ENCODE results near the gene SORCS1. TPM values are rescaled to one million over a fixed set of nuclear protein-coding genes. Genes with fewer than 3 reads are reported as not detected.

Gene SORCS1
- total and polyA plus RNA-seq, 2 experiments from 2014 or later: not detected

- no peaks in the 10 kb centered on the region for H3K4me1 ChIP-seq (ENCODE audit: insufficient read depth)
- no peak overlapping the region for H3K4me2 ChIP-seq (ENCODE audit: unreplicated experiment)
- H3K79me2 ChIP-seq (ENCODE audit: insufficient read depth): no peaks in the 10 kb centered on the region
- in situ Hi-C loops (cut with MboI): no loop called here
- 38 to 44% methylated on average over 4 of the region's 4 CpGs for whole genome bisulfite sequencing, 2 experiments (ENCODE audit: low coverage in 1 of 2, low lambda C conversion rate in 2 of 2, missing lambda C conversion rate in 2 of 2)
- H3K9me2 ChIP-seq (ENCODE audit: insufficient read depth): no peaks in the 10 kb centered on the region
- no peaks in the 10 kb centered on the region for H3K36me3 ChIP-seq (ENCODE audit: low read depth)
- DNase-seq: no peak
- no peak overlapping the region for H3K27ac ChIP-seq
- H3K27me3 ChIP-seq (replicated peaks; ENCODE audit: insufficient read depth): no peaks in the 10 kb centered on the region
- H2AFZ ChIP-seq: no peak overlapping the region
- H3F3A ChIP-seq (ENCODE audit: insufficient read depth): no peaks in the 10 kb centered on the region
- no peaks in the 10 kb centered on the region for H4K20me1 ChIP-seq (ENCODE audit: insufficient read depth)
- TF ChIP-seq EZH2phosphoT487 (IDR thresholded peaks at IDR 0.05; ENCODE audit: insufficient read depth, low read depth): no peak
- no peak for TF ChIP-seq EZH2 (IDR thresholded peaks at IDR 0.05; ENCODE audit: insufficient read depth, poor library complexity, severe bottlenecking)
- no peak overlapping the region for H3K4me3 ChIP-seq
- no peak overlapping the region for H3K9ac ChIP-seq
- no peaks in the 10 kb centered on the region for H3K9me3 ChIP-seq (ENCODE audit: low read depth)
Measured at GRCh38 chr10:106913348-106913747, 251.2 kb downstream of the SORCS1 start.

DNA sequence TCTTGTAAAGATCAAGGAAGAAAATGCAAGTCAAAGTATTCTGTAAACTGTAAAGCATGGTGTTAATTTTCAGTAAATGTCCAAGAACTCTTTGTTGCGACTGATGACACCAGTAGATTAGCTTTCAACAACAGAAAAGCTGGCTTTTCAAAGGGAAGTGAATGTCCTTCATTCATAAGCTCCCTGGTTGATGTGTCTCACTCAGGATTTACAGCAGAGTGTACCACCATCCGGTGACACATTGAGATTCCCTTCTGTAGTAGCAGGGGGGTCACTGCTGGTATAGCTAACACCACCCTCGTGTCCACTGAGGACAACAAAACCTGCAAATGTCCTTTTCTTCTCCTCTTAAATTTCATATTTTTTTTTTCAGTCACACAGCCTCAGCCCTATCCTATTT lies 253.4 kb downstream of the SORCS1 start:
- Histone ChIP-seq H3K27ac (no peak overlapping the region), H3K9ac (no peak overlapping the region), H3K4me3 (no peak overlapping the region), H3K27me3 (replicated peaks; ENCODE audit: insufficient read depth) (no peaks in the 10 kb centered on the region), H3K79me2 (ENCODE audit: insufficient read depth) (no peaks in the 10 kb centered on the region), H3K9me3 (ENCODE audit: low read depth) (no peaks in the 10 kb centered on the region), H2AFZ (no peak overlapping the region), H3K9me2 (ENCODE audit: insufficient read depth) (no peaks in the 10 kb centered on the region), H3K4me2 (ENCODE audit: unreplicated experiment) (no peak overlapping the region), H3K36me3 (ENCODE audit: low read depth) (no peaks in the 10 kb centered on the region), H4K20me1 (ENCODE audit: insufficient read depth) (no peaks in the 10 kb centered on the region), H3F3A (ENCODE audit: insufficient read depth) (no peaks in the 10 kb centered on the region), H3K4me1 (ENCODE audit: insufficient read depth) (no peaks in the 10 kb centered on the region)
- DNase-seq: no peak
- TF ChIP-seq EZH2phosphoT487 (IDR thresholded peaks at IDR 0.05; ENCODE audit: insufficient read depth, low read depth) (no peak), EZH2 (IDR thresholded peaks at IDR 0.05; ENCODE audit: insufficient read depth, poor library complexity, severe bottlenecking) (no peak)
- in situ Hi-C loops (cut with MboI): no loop called here
- 31 to 42% methylated on average over 3 of the region's 3 CpGs for WGBS, 2 experiments (ENCODE audit: low coverage in 1 of 2, low lambda C conversion rate in 2 of 2, missing lambda C conversion rate in 2 of 2)

- Histone ChIP-seq H3K27ac (no peak overlapping the region), H3K4me1 (ENCODE audit: insufficient read depth) (no peaks in the 10 kb centered on the region), H3F3A (ENCODE audit: insufficient read depth) (no peaks in the 10 kb centered on the region), H2AFZ (no peak overlapping the region), H4K20me1 (ENCODE audit: insufficient read depth) (no peaks in the 10 kb centered on the region), H3K79me2 (ENCODE audit: insufficient read depth) (no peaks in the 10 kb centered on the region), H3K4me2 (ENCODE audit: unreplicated experiment) (no peak overlapping the region), H3K4me3 (no peak overlapping the region), H3K27me3 (replicated peaks; ENCODE audit: insufficient read depth) (no peaks in the 10 kb centered on the region), H3K9me2 (ENCODE audit: insufficient read depth) (no peaks in the 10 kb centered on the region), H3K9ac (no peak overlapping the region), H3K36me3 (ENCODE audit: low read depth) (no peaks in the 10 kb centered on the region), H3K9me3 (ENCODE audit: low read depth) (no peaks in the 10 kb centered on the region)
- WGBS, 2 experiments (ENCODE audit: low coverage in 1 of 2, low lambda C conversion rate in 2 of 2, missing lambda C conversion rate in 2 of 2): 20 to 29% methylated on average over 4 of the region's 4 CpGs
- DNase-seq: no peak
- TF ChIP-seq EZH2 (IDR thresholded peaks at IDR 0.05; ENCODE audit: insufficient read depth, poor library complexity, severe bottlenecking) (no peak), EZH2phosphoT487 (IDR thresholded peaks at IDR 0.05; ENCODE audit: insufficient read depth, low read depth) (no peak)
- in situ Hi-C loops (cut with MboI): no loop called here
Measured at GRCh38 chr10:106910666-106911065, 253.8 kb downstream of the SORCS1 start.

DNA sequence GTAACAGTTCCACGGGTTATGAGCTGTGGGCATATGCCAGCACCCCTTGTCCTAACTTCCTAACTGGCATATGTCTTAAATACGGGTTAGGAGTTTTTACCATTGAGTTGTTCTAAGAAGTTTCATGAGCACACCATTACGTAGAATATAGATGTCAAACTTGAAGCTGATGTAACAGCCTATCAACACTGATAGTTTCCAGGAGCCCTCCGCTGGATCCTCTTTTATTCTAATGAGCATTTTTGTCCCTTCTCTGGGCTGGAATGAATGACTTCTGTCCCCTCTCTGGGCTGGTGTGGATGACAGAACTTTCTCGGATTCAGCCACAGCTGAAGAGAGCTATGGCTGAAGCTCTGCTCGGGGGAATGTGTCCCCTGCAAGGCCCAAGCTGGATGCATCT lies 256.3 kb downstream of the SORCS1 start:
- no peak for DNase-seq
- H3K4me2 ChIP-seq (ENCODE audit: unreplicated experiment): no peak overlapping the region
- H3K4me3 ChIP-seq: no peak overlapping the region
- no peak overlapping the region for H3K27ac ChIP-seq
- H3K9me3 ChIP-seq (ENCODE audit: low read depth): no peaks in the 10 kb centered on the region
- in situ Hi-C loops (cut with MboI): no loop called here
- H3K36me3 ChIP-seq (ENCODE audit: low read depth): no peaks in the 10 kb centered on the region
- no peaks in the 10 kb centered on the region for H3K79me2 ChIP-seq (ENCODE audit: insufficient read depth)
- no peaks in the 10 kb centered on the region for H4K20me1 ChIP-seq (ENCODE audit: insufficient read depth)
- no peaks in the 10 kb centered on the region for H3K9me2 ChIP-seq (ENCODE audit: insufficient read depth)
- no peaks in the 10 kb centered on the region for H3F3A ChIP-seq (ENCODE audit: insufficient read depth)
- H2AFZ ChIP-seq: no peak overlapping the region
- TF ChIP-seq EZH2phosphoT487 (IDR thresholded peaks at IDR 0.05; ENCODE audit: insufficient read depth, low read depth) (no peak), EZH2 (IDR thresholded peaks at IDR 0.05; ENCODE audit: insufficient read depth, poor library complexity, severe bottlenecking) (no peak)
- H3K27me3 ChIP-seq (replicated peaks; ENCODE audit: insufficient read depth): no peaks in the 10 kb centered on the region
- no peaks in the 10 kb centered on the region for H3K4me1 ChIP-seq (ENCODE audit: insufficient read depth)
- H3K9ac ChIP-seq: no peak overlapping the region
- 44 to 52% methylated on average over 6 of the region's 6 CpGs for WGBS, 2 experiments (ENCODE audit: low coverage in 1 of 2, low lambda C conversion rate in 2 of 2, missing lambda C conversion rate in 2 of 2)

- no peaks in the 10 kb centered on the region for H3K9me2 ChIP-seq (ENCODE audit: insufficient read depth)
- no peaks in the 10 kb centered on the region for H3K27me3 ChIP-seq (replicated peaks; ENCODE audit: insufficient read depth)
- no peaks in the 10 kb centered on the region for H3K9me3 ChIP-seq (ENCODE audit: low read depth)
- WGBS, 2 experiments (ENCODE audit: low coverage in 1 of 2, low lambda C conversion rate in 2 of 2, missing lambda C conversion rate in 2 of 2): 4 to 13% methylated on average over 1 of the region's 1 CpG
- no peak overlapping the region for H3K9ac ChIP-seq
- H3K27ac ChIP-seq: no peak overlapping the region
- no peaks in the 10 kb centered on the region for H3K4me1 ChIP-seq (ENCODE audit: insufficient read depth)
- H2AFZ ChIP-seq: no peak overlapping the region
- in situ Hi-C loops (cut with MboI): no loop called here
- H3F3A ChIP-seq (ENCODE audit: insufficient read depth): no peaks in the 10 kb centered on the region
- no peaks in the 10 kb centered on the region for H3K79me2 ChIP-seq (ENCODE audit: insufficient read depth)
- H3K4me2 ChIP-seq (ENCODE audit: unreplicated experiment): no peak overlapping the region
- no peak for DNase-seq
- H3K36me3 ChIP-seq (ENCODE audit: low read depth): no peaks in the 10 kb centered on the region
- no peak for TF ChIP-seq EZH2 (IDR thresholded peaks at IDR 0.05; ENCODE audit: insufficient read depth, poor library complexity, severe bottlenecking)
- TF ChIP-seq EZH2phosphoT487 (IDR thresholded peaks at IDR 0.05; ENCODE audit: insufficient read depth, low read depth): no peak
- no peak overlapping the region for H3K4me3 ChIP-seq
- no peaks in the 10 kb centered on the region for H4K20me1 ChIP-seq (ENCODE audit: insufficient read depth)
Measured at GRCh38 chr10:106904209-106904608, 260.3 kb downstream of the SORCS1 start.

Data from GM23248 (cell line).